ENCODE measurements around the gene PRKAG3. TPM values are rescaled to one million over a fixed set of nuclear protein-coding genes. Genes with fewer than 3 reads are reported as not detected.

PRKAG3 gene
- total and polyA plus RNA-seq, 2 donors (not counting 3 experiments of a cell fraction or from before 2014, with no cell fraction given), result not detected

- Histone ChIP-seq H3K79me2 (ENCODE audit: control insufficient read depth, insufficient read depth, low read length) (no peaks in the 10 kb centered on the region), H3K9ac (replicated peaks; ENCODE audit: extremely low read depth, insufficient read depth, low read length) (no peak overlapping the region), H4K20me1 (replicated peaks; ENCODE audit: control insufficient read depth, extremely low read depth, insufficient read depth, low read length) (no peaks in the 10 kb centered on the region), H3K27ac (ENCODE audit: insufficient read depth, low read depth, low read length) (peak overlapping the region; percentile 65), H3K9me1 (replicated peaks; ENCODE audit: control insufficient read depth, extremely low read depth, insufficient read depth, low read length) (no peaks in the 10 kb centered on the region), H3K27me3 (ENCODE audit: control insufficient read depth in 2 of 2, insufficient read depth in 2 of 2, low read length in 2 of 2) (peaks cover 0 to 5% of the 10 kb centered on the region in 2 experiments), H3K4me1 (ENCODE audit: control insufficient read depth, extremely low read depth, insufficient read depth, low read length) (peaks cover 17% of the 10 kb centered on the region), H2AFZ (ENCODE audit: low read depth, low read length) (peak overlapping the region; percentile 87), H3K4me3 (replicated peaks in 1 of 3; ENCODE audit: insufficient read depth in 1 of 3, low read depth in 1 of 3, low read length in 3 of 3) (no peak overlapping the region), H3K9me3 (replicated peaks; ENCODE audit: control insufficient read depth, insufficient read depth, low read length) (no peaks in the 10 kb centered on the region), H3K4me2 (ENCODE audit: insufficient read depth, low read length) (peak overlapping the region; percentile 50), H3K36me3 (ENCODE audit: control insufficient read depth in 2 of 2, extremely low read depth in 1 of 2, insufficient read depth in 2 of 2, low read length in 2 of 2) (no peaks in the 10 kb centered on the region)
- no peak for TF ChIP-seq EZH2 (IDR thresholded peaks at IDR 0.05; ENCODE audit: borderline replicate concordance, low read depth, low read length, severe bottlenecking)
- TF ChIP-seq, protein P1, sequence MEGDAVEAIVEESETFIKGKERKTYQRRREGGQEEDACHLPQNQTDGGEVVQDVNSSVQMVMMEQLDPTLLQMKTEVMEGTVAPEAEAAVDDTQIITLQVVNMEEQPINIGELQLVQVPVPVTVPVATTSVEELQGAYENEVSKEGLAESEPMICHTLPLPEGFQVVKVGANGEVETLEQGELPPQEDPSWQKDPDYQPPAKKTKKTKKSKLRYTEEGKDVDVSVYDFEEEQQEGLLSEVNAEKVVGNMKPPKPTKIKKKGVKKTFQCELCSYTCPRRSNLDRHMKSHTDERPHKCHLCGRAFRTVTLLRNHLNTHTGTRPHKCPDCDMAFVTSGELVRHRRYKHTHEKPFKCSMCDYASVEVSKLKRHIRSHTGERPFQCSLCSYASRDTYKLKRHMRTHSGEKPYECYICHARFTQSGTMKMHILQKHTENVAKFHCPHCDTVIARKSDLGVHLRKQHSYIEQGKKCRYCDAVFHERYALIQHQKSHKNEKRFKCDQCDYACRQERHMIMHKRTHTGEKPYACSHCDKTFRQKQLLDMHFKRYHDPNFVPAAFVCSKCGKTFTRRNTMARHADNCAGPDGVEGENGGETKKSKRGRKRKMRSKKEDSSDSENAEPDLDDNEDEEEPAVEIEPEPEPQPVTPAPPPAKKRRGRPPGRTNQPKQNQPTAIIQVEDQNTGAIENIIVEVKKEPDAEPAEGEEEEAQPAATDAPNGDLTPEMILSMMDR (IDR thresholded peaks at IDR 0.05; ENCODE audit: extremely low read depth in 1 of 2, insufficient read depth in 1 of 2, low read depth in 1 of 2, low read length in 2 of 2), result no peak
- no peak for TF ChIP-seq GATA2 (IDR thresholded peaks at IDR 0.05; ENCODE audit: insufficient read depth, insufficient read length, low read depth, low read length)
- TF ChIP-seq MYC (IDR thresholded peaks at IDR 0.05; ENCODE audit: low read depth, low read length), result no peak
- no peak for TF ChIP-seq POLR2AphosphoS5 (IDR thresholded peaks at IDR 0.05; ENCODE audit: insufficient read depth, low read depth, low read length)
- no peak for TF ChIP-seq POLR2A (IDR thresholded peaks at IDR 0.05; ENCODE audit: low read depth, low read length)
- dilution Hi-C loops (cut with MboI; ENCODE audit: extremely low pct_ligation_motif_present, low sequenced_read_pairs), result no loop called here
- FAIRE-seq (peak; percentile 60), DNase-seq (ENCODE audit: low read depth, low spot score) (peak; percentile 35)
- ChIA-PET CTCF (interaction anchor here (1.2 to 3.5 kb wide), 5 partner anchors 10 to 123 kb away, joined by 3 to 44 read pairs (median 7); partner anchors contain the start of gene TTLL4), POLR2A (no interaction called here)
- intact Hi-C loops (cut with micrococcal nuclease), result loop anchor here (2.0 kb wide), 1 partner anchor 50 kb away; the partner anchor contains the start of gene CYP27A1
- BruUV-seq (replicated peaks), result no TSS peak
These were observed 1.5 kb upstream of the PRKAG3 start for GRCh38 chr2:218833023-218833609.

Measured in endothelial cell of umbilical vein (primary cell).